HG02610 (cell line): ENCODE measurements around the gene EXOC6.

ENCODE experiments used
- ATAC-seq: cut with Tn5 transposase; IDR thresholded peaks from one replicate; pipeline ENCODE4 v1.9.1; 2021; ENCODE audit warnings: mild to moderate bottlenecking, moderate library complexity; ENCODE audit not compliant: unreplicated experiment

Gene EXOC6

GRCh38 chr10:93074597-93075368 is 226.5 kb downstream of the EXOC6 start:
- no peak for ATAC-seq

GRCh38 chr10:93075369-93076221 is 227.3 kb downstream of the EXOC6 start:
- no peak for ATAC-seq

GRCh38 chr10:93076871-93077270 is 228.6 kb downstream of the EXOC6 start:
- no peak for ATAC-seq

- ATAC-seq, result no peak
Observed at GRCh38 chr10:93077860-93078337, 229.6 kb downstream of the EXOC6 start.

GRCh38 chr10:93079663-93080349 is 231.5 kb downstream of the EXOC6 start:
- ATAC-seq, result no peak

- no peak for ATAC-seq
Observed at GRCh38 chr10:93080350-93081046, 232.2 kb downstream of the EXOC6 start.

GRCh38 chr10:93081318-93081717 is 233.0 kb downstream of the EXOC6 start:
- ATAC-seq, result no peak

GRCh38 chr10:93081834-93082233 is 233.5 kb downstream of the EXOC6 start:
- ATAC-seq, result no peak

- ATAC-seq, result no peak
Observed at GRCh38 chr10:93083743-93084539, 235.6 kb downstream of the EXOC6 start.

- no peak for ATAC-seq
Observed at GRCh38 chr10:93085272-93085859, 237.0 kb downstream of the EXOC6 start.

GRCh38 chr10:93086289-93086688 is 238.0 kb downstream of the EXOC6 start:
- ATAC-seq, result no peak

- no peak for ATAC-seq
Observed at GRCh38 chr10:93087846-93088245, 239.5 kb downstream of the EXOC6 start.

GRCh38 chr10:93088466-93088865 is 240.1 kb downstream of the EXOC6 start:
- no peak for ATAC-seq

- ATAC-seq, result no peak
Observed at GRCh38 chr10:93090619-93091018, 242.3 kb downstream of the EXOC6 start.

GRCh38 chr10:93091960-93092359 is 243.6 kb downstream of the EXOC6 start:
- no peak for ATAC-seq

- ATAC-seq, result no peak
Observed at GRCh38 chr10:93095225-93095624, 246.9 kb downstream of the EXOC6 start.

- ATAC-seq, result no peak
Observed at GRCh38 chr10:93096901-93097300, 248.6 kb downstream of the EXOC6 start.

- no peak for ATAC-seq
Observed at GRCh38 chr10:93097386-93097785, 249.1 kb downstream of the EXOC6 start.

- no peak for ATAC-seq
Observed at GRCh38 chr10:93098816-93099215, 250.5 kb downstream of the EXOC6 start.

GRCh38 chr10:93099670-93100069 is 251.3 kb downstream of the EXOC6 start:
- no peak for ATAC-seq
